ENCODE results near the gene ITPR2.
"Not testable (repeated sequence)": the region's sequence is repeated elsewhere in the genome, so short reads cannot be mapped to it uniquely, and the experiment has no call there.

ITPR2 gene

GRCh38 chr12:26614011-26614616 lies 218.9 kb downstream of the ITPR2 start:
- DNase-seq: no peak

GRCh38 chr12:26612203-26612602 lies 220.8 kb downstream of the ITPR2 start:
- no peak for DNase-seq

DNA sequence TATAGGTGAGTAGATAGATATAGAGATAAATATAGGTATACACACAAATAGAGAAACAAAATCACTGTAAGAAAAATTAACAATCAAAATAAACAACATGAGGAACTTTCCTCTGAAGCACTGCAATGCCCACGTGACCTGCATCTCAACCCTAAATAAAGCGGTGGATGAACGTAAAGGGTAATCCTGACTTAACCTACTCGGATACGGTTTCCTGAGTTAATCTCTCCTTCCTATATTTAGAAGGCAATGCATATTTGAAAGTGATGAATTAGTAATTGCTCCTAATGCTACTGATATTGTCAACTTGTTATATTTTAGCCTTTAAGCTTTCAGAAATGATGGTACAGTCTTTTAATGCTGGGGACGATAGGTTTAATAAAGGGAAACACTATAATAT lies 221.4 kb downstream of the ITPR2 start:
- no peak for DNase-seq

DNA sequence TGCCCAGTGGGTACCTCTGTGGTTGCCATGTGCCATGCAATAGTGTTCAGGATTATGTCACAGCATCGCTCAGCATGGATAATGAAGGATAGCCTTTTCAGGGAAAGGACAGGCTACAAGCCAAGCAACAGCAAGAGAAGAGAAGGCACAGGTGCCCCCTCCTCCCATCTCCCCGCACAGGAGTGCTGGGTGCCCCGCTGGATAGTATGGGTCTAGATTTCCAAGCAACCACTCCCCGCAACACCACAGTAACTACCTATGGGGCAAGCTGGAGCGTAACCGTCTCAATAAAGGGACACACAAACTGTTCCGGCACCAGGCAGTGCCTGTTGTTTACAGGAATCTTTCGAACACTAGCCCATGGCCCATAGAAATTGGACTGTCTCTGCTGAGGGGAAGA lies 222.2 kb downstream of the ITPR2 start:
- DNase-seq: no peak

DNA sequence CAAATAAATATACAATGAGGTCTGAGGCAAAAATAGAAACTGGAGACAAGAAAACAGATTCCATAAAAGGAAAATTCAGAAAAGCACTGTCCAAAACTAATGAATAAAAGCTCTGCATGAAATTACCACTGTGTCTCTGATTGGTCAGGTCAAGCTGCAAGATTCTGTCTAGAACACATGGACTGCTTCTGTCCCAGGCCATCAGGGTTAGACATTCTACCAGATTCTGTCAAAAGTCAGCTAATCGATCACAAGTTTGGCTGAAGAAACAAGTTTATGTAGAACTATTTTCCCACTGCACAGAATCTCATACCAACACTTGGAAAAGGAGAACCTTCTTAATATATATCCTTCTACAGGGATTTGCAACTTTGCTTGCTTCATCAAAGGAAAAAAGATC lies 223.0 kb downstream of the ITPR2 start:
- no peak for DNase-seq

GRCh38 chr12:26608706-26609105 lies 224.3 kb downstream of the ITPR2 start:
- DNase-seq: no peak

GRCh38 chr12:26608273-26608672 lies 224.7 kb downstream of the ITPR2 start:
- DNase-seq: no peak

DNA sequence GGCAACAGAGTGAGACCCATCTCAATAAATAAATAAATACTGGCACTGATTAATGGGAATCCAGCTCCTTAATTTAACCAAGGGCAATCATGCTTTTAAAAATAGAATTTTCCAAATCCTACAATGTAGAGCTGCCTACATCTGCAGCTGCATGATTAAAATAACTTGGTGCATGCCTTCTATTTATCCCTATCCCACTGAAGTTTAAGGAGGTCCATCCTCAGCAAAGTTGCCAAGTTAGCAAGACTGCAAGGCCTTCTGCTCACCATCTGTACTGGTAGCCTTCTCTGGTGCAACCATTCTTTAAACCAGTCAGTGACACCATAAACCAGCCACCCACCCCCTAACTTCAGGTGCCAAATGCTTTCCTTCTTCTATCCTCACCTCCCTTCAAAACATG lies 226.1 kb downstream of the ITPR2 start:
- no peak for DNase-seq

DNA sequence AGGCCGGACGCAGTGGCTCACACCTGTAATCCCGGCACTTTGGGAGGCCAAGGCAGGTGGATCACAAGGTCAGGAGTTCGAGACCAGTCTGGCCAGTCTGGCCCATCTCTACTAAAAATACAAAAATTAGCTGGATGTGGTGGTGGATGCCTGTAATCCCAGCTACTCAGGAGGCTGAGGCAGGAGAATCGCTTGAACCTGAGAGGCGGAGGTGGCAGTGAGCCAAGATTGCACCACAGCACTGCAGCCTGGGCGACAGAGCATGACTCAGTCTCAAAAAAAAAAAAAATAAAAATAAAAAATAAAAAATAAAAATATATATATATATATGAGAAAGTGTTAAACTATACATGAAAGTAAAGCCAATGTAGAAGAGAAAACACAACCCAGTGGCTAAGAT lies 228.2 kb downstream of the ITPR2 start:
- DNase-seq: not testable (repeated sequence)

DNA sequence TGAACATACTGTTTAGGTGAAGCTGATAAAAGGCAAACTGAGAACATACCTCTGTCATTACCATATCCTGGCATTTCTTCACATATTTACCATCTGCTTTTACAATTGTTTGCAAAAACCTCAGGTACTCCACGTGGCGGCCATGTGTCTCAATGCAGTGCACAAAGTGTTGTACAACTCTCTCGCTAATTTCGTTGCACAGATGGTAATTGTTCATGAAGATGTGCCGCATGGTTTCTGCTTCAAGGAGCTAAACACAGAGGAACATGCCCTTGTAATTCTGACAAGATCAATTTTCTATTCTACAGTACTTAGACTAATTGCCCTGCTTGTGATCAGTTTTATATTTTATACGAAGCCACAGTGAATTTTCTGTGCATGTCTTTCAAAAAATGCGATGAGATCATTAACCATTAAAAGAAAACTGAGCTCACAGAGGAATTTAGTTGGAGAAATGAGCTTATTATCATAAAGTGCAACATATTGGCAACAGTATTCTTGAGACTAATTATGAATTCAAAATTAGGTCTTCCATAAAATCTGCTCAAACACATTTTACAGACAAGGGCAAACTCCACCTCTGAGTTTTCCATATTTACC lies 233.8 kb downstream of the ITPR2 start:
- no peak for DNase-seq

GRCh38 chr12:26595806-26596205 lies 237.2 kb downstream of the ITPR2 start:
- DNase-seq: no peak

GRCh38 chr12:26580619-26581018 lies 252.4 kb downstream of the ITPR2 start:
- DNase-seq: no peak

- DNase-seq: no peak
These were observed 256.7 kb downstream of the ITPR2 start for GRCh38 chr12:26576266-26576665.

- no peak for DNase-seq
These were observed 259.6 kb downstream of the ITPR2 start for GRCh38 chr12:26573225-26573909.

DNA sequence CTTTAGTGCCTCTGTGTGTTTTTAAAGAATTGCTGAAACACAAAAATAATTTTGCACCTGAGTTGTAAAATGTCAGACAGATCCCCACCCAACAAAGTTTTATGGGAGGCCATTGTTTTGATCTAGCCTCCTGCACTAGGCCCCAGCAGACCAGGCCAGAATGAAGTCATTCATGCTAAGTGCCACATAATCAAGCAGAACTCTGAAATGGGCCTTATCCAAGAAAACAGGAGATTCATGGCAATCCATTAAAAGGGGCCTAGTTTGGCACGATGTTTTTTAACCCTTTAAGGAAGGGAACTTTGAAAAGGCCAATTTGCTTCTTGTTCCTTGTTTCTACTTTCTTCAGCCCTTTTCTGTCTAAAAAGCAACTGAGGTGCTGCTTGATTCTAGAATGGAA lies 260.9 kb downstream of the ITPR2 start:
- no peak for DNase-seq

- no peak for DNase-seq
These were observed 261.4 kb downstream of the ITPR2 start for GRCh38 chr12:26571560-26571959.

DNA sequence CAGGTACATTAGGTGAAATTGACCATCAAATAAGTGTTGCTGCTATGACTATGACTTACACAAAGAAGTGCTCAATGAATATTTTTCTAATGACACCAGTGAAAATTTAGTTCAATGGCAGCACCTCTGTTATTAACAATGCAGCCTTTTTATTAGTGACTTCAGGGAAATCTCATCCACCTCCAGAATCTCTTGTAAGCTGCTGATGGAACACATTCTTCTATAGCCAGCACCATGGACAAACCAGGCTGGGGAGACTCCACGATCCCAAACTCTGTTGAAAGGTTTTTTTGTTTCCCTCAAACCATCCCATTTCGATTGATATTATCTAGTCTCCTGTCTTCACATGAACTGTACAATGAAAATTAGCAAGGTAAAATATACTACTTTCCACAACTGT lies 265.9 kb downstream of the ITPR2 start:
- DNase-seq: no peak

DNA sequence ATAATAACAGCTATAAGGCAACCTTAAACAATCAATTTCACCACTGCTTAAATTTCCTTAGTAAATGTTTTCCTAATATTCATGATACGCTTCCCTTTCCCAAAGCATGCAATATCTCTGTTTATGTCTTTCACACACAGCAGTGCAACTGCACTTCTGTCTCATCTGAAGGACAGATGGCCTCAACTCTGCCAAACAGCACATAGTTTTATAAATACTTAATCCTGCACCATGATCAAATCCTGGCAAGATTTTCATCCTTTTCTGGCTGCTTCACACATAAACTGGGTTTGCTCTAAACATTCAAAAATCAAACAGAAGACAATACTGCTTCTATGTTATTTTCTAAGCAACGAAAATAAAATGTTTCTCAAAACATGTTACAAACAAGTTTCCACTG lies 266.3 kb downstream of the ITPR2 start:
- no peak for DNase-seq

- DNase-seq: no peak
These were observed 266.8 kb downstream of the ITPR2 start for GRCh38 chr12:26566186-26566585.

DNA sequence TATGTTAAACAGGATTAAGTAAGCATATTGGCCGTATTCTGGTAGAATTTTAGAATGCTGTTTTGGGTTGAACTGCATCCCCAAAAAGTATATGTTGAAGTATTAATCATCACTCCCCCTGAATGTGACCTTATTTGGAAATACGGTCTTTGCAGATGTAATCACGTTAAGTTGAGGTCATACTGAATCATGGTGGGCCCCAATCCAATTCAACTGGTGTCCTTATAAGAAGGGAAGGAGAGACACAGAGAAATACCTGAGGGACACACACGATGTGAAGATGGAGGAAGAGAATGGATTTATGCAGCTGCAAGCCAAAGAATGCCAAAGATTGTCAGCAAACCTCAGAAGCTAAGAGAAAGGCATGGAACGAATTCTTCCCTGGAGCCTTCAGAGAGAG lies 268.6 kb downstream of the ITPR2 start:
- DNase-seq: no peak

DNA sequence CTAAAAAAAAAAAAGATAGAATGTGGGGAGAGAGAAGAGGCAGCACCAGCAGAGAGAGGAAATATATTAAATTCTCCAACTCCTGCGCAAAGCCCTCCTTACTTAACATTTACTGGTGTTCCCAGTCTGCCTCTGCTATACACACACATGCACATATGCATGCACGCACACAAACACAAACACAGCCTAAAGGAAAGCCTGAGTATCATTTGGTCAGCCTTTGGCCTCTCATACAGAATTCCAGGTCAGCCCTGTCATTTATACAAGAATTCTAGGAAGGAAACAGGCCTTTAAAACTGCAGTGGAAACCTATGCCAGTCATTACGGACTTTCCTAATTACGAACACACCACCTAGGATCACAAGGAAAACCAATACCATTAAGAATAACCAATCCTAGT lies 269.4 kb downstream of the ITPR2 start:
- no peak for DNase-seq

DNA sequence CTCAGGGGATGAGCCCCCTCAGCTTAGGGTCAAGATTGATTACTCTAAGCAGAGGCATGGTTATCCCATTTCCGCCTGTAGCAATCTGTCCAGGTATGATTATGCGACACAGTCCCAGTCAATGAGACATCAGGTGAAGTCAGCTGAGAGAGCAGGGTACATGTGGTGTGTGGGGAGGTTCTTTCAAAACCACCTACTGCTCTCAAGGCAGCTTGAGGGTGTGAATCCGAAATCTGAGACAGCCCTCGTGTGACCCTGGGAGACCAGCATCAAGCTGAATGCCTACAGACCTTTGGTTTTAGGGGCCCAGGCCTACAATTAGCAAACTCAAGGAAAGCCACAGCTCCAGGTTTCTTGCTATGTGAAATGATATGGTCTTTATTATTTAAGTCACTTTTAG lies 275.7 kb downstream of the ITPR2 start:
- no peak for DNase-seq

GRCh38 chr12:26556916-26557315 lies 276.1 kb downstream of the ITPR2 start:
- DNase-seq: no peak

DNA sequence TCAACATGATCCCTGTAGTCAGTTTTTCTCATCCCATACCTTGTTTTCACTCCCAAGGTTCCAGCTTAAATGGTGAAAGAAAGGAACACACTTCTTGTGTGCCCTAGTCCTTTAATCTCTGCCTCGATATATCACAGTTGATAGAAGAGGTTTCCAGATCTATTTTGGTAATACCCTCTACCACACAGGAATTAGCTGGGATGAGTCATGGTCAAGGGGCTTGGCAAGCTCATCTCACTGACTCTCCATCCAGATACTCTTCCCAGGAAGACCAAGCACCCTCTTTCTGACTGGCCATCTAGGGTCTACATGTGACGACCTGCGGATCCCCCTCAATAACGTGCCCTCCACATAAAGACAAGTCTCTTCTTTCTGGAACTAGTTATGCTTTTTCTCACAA lies 277.9 kb downstream of the ITPR2 start:
- DNase-seq: no peak

- no peak for DNase-seq
These were observed 278.7 kb downstream of the ITPR2 start for GRCh38 chr12:26554332-26554731.

Measured in NCI-H1092 (cell line).